LNCaP clone FGC (cell line): ENCODE data around the gene GPRIN2.
"Not testable (repeated sequence)": the region's sequence is repeated elsewhere in the genome, so short reads cannot be mapped to it uniquely, and the experiment has no call there.

Experiments
- DNase-seq: peaks from one replicate; pipeline ENCODE4 v3.0.0-alpha.2; 2011; ENCODE audit warnings: low read depth
- H3K4me3 ChIP-seq: 2 replicates; pipeline ENCODE4 v1.5.1; 2011; ENCODE audit warnings: mild to moderate bottlenecking, low read depth, low read length, control low read depth
- TF ChIP-seq, protein P1 (sequence below): IDR thresholded peaks from 2 replicates; pipeline ENCODE4 v1.5.1; 2012; ENCODE audit warnings: mild to moderate bottlenecking; ENCODE audit not compliant: control insufficient read depth, insufficient read depth; ENCODE audit errors: extremely low read depth

The GPRIN2 gene

DNA sequence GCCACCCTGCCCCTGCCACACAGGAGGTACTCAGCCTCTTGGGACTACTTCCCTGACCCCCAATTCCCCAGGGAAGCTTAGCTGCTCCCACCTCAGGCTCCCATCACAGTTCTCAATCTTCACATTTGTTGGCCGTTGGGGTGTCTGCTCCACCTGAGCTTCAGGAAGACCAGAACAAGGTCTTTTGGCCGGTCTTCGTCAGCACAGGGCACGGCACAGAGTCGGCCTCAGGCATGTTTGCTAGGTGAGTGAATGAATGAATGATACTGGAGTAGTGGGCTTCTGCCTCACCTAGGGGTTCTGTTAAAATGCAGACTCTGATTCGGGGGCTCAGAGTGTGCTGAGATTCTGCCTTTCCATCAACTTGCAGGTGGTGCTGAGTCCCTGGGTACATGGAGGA is 20.3 kb downstream of the GPRIN2 start:
- DNase-seq = no peak
- TF ChIP-seq, protein P1, sequence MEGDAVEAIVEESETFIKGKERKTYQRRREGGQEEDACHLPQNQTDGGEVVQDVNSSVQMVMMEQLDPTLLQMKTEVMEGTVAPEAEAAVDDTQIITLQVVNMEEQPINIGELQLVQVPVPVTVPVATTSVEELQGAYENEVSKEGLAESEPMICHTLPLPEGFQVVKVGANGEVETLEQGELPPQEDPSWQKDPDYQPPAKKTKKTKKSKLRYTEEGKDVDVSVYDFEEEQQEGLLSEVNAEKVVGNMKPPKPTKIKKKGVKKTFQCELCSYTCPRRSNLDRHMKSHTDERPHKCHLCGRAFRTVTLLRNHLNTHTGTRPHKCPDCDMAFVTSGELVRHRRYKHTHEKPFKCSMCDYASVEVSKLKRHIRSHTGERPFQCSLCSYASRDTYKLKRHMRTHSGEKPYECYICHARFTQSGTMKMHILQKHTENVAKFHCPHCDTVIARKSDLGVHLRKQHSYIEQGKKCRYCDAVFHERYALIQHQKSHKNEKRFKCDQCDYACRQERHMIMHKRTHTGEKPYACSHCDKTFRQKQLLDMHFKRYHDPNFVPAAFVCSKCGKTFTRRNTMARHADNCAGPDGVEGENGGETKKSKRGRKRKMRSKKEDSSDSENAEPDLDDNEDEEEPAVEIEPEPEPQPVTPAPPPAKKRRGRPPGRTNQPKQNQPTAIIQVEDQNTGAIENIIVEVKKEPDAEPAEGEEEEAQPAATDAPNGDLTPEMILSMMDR = no peak
- no peak overlapping the region for H3K4me3 ChIP-seq

DNA sequence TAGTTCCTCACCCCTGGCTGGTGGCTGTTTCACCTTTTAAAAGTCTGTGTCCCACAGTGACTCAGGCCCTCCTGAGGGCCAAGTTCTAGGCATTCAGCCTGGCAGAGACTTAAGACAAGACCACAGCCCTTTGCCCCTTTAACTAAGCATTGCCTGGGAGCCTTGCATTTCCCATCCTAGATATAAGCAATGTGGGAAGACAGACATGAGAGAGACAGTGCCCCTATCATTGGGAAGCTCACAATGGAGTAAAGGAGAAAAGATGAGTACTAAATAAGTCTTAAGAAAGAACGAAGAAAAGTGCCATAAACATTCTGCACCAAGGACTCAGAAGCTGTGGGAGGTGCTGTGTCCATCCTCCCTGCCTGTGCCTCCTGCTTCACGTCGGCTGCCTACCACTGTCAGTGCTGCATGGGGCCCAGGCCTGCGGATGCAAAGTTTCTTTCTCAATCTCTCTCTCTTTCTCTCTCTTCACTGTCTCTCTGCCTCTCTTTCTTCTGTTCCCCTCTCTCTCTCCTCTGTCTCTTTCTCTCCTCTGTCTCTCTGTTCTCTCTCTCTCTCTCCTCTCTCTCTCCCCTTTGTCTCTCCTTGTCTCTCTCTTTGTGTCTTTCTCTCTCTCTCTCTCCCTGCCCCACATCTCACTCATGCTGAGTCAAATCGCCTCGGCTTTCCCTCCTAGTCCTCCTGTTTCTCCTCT is 21.5 kb downstream of the GPRIN2 start:
- no peak for DNase-seq
- TF ChIP-seq, protein P1 = no peak
- H3K4me3 ChIP-seq = no peak overlapping the region

GRCh38 chr10:46532256-46532655 is 24.2 kb downstream of the GPRIN2 start:
- H3K4me3 ChIP-seq, DNase-seq: not testable (repeated sequence)

DNA sequence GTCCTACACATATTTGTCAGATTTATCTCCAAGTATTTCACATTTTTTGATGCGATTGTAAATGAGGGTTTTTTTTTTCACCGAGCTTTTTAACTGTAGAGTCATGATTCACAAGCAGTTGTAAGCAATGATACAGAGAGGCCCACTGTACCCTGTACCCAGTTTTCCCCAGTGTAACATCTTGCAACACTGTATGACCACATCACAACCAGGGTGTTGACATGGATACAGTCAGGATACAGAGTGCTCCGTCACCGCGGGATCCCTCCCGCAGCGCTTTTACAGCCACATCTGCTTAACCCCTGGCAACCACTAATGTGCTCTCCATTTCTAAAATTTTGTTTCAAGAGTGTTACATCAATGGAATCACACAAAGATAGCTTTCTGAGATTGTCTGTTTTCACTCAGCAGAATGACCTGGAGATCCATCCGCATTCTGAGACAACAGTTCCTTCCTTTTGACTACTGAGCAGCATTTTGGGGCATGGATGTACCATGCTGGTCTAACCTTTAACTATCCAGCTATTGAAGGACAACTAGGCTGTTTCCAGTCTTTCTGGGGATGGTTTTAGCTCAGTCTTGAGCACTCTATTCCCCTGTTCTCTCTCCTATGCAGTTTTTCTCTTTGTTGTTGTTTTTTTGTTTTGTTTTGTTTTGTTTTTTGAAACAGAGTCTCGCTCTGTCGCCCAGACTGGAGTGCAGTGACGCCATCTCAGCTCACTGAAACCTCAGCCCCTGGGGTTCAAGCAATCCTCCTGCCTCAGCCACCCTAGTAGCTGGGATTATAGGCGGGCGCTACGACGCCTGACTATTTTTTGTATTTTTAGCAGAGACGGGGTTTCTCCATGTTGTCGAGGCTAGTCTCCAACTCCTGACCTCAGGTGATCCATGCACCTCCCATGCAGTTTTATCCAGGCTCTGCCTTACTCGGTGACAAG is 25.9 kb downstream of the GPRIN2 start:
- no peak for DNase-seq
- TF ChIP-seq, protein P1 = no peak
- no peak overlapping the region for H3K4me3 ChIP-seq

GRCh38 chr10:46529742-46530141 is 26.7 kb downstream of the GPRIN2 start:
- not testable (repeated sequence) for DNase-seq, H3K4me3 ChIP-seq

- H3K4me3 ChIP-seq = no peak overlapping the region
- DNase-seq = no peak
- TF ChIP-seq, protein P1 = no peak
Observed at GRCh38 chr10:46528675-46529615, 27.5 kb downstream of the GPRIN2 start.

- DNase-seq = no peak
- TF ChIP-seq, protein P1 = no peak
- H3K4me3 ChIP-seq = no peak overlapping the region
Observed at GRCh38 chr10:46528171-46528671, 28.2 kb downstream of the GPRIN2 start.
